Caco-2 (cell line): ENCODE measurements around the gene FRMD3. TPM values are rescaled to one million over a fixed set of nuclear protein-coding genes. Genes with fewer than 3 reads are reported as not detected.

Experiments
- BruUV-seq: library from RNA; stranded (reverse); fragments of 400-500 nt; replicated peaks from 2 replicates; lab custom pipeline; 2021; lab: Mats Ljungman, UMichigan
- CTCF ChIA-PET: fragments of 300-600 bp; sonication (Branson Sonifier 250); formaldehyde crosslinking; loops from one replicate; lab custom pipeline; 2022; ENCODE audit warnings: antibody characterized with exemption; lab: Charles Lee
- POLR2A ChIA-PET: fragments of 300-600 bp; sonication (Branson Sonifier 250); formaldehyde crosslinking; loops from one replicate; lab custom pipeline; 2022; ENCODE audit warnings: antibody characterized with exemption; lab: Charles Lee
- DNase-seq, 2 experiments: peaks; one replicate each; pipeline versions ENCODE4 v3.0.0 to v3.0.0-alpha.2; 2020 to 2022
- H3K27me3 ChIP-seq: replicated peaks from 2 replicates; pipeline ENCODE4 v1.6.0; 2011; ENCODE audit warnings: low read length; ENCODE audit not compliant: control insufficient read depth, insufficient read depth
- H3K36me3 ChIP-seq: 2 replicates; pipeline ENCODE4 v1.5.1; 2011; ENCODE audit warnings: low read length; ENCODE audit not compliant: control insufficient read depth, insufficient read depth
- H3K4me1 ChIP-seq: fragments of 250-450 bp; sonication (Bioruptor Pico); 2 replicates; pipeline ENCODE4 v1.5.1; 2020; ENCODE audit warnings: mild to moderate bottlenecking
- H3K4me3 ChIP-seq: 2 replicates; pipeline ENCODE4 v1.5.1; 2011; ENCODE audit warnings: low read depth, mild to moderate bottlenecking, control low read depth, low read length
- H3K9me3 ChIP-seq: fragments of 250-450 bp; sonication (Bioruptor Pico); 2 replicates; pipeline ENCODE4 v1.5.1; 2020; ENCODE audit warnings: mild to moderate bottlenecking, moderate library complexity
- H3K27ac Mint-ChIP-seq: one replicate; pipeline ENCODE4 v1.8.0; 2022; ENCODE audit warnings: mixed read lengths; ENCODE audit not compliant: unreplicated experiment
- H3K27me3 Mint-ChIP-seq: one replicate; pipeline ENCODE4 v1.8.0; 2022; ENCODE audit warnings: mixed read lengths; ENCODE audit not compliant: insufficient read depth, unreplicated experiment
- H3K36me3 Mint-ChIP-seq: one replicate; pipeline ENCODE4 v1.8.0; 2022; ENCODE audit warnings: mild to moderate bottlenecking, mixed read lengths; ENCODE audit not compliant: insufficient read depth, unreplicated experiment
- H3K4me1 Mint-ChIP-seq: one replicate; pipeline ENCODE4 v1.8.0; 2022; ENCODE audit warnings: low read depth, mixed read lengths; ENCODE audit not compliant: unreplicated experiment
- H3K4me3 Mint-ChIP-seq: one replicate; pipeline ENCODE4 v1.8.0; 2022; ENCODE audit warnings: mild to moderate bottlenecking, moderate library complexity, mixed read lengths; ENCODE audit not compliant: unreplicated experiment
- H3K9me3 Mint-ChIP-seq: one replicate; pipeline ENCODE4 v1.8.0; 2022; ENCODE audit warnings: mixed read lengths; ENCODE audit not compliant: unreplicated experiment
- CTCF ChIP-seq, 2 experiments: fragments of 200-600 bp in 1 of 2; IDR thresholded peaks; 1 replicate in 1 of 2; 2 replicates in 1 of 2; pipeline versions ENCODE4 v1.5.1 to v1.8.0; 2011 to 2022; ENCODE audit warnings: antibody characterized with exemption in 1 of 2, control low read depth in 1 of 2, inconsistent platforms in 1 of 2, low read depth in 1 of 2, low read length in 1 of 2, mild to moderate bottlenecking in 1 of 2, moderate library complexity in 1 of 2; ENCODE audit not compliant: insufficient read depth in 1 of 2, severe bottlenecking in 1 of 2, unreplicated experiment in 1 of 2
- intact Hi-C: fragments of 100-400 bp; cut with micrococcal nuclease; formaldehyde crosslinking; loops from one replicate; pipeline ENCODE4 v1.10.0; 2022; ENCODE audit not compliant: unreplicated experiment
- total RNA-seq: library from RNA; stranded (reverse); gene quantifications from 2 replicates; pipeline ENCODE4 v1.2.3, GENCODE V29; 2022

Gene FRMD3
- total RNA-seq, 1 experiment from 2014 or later: not detected

GRCh38 chr9:83284746-83285145 is 253.5 kb downstream of the FRMD3 start:
- ChIA-PET POLR2A (no interaction called here), CTCF (no interaction called here)
- Mint-ChIP-seq H3K9me3 (no peaks in the 10 kb centered on the region), H3K27me3 (peaks cover 5% of the 10 kb centered on the region), H3K27ac (no peak overlapping the region), H3K36me3 (no peaks in the 10 kb centered on the region), H3K4me1 (no peaks in the 10 kb centered on the region), H3K4me3 (no peak overlapping the region)
- no peaks in the 10 kb centered on the region for H3K4me1 ChIP-seq
- no peaks in the 10 kb centered on the region for H3K9me3 ChIP-seq
- DNase-seq: no peak
- no TSS peak for BruUV-seq
- TF ChIP-seq CTCF (IDR thresholded peaks at IDR 0.05; ENCODE audit: insufficient read depth in 1 of 2, low read depth in 1 of 2, low read length in 1 of 2, severe bottlenecking in 1 of 2, unreplicated experiment in 1 of 2): no peak
- no peaks in the 10 kb centered on the region for H3K27me3 ChIP-seq
- H3K4me3 ChIP-seq: no peak overlapping the region
- intact Hi-C loops: no loop called here
- no peaks in the 10 kb centered on the region for H3K36me3 ChIP-seq

- Histone ChIP-seq H3K4me3 (no peak overlapping the region), H3K36me3 (no peaks in the 10 kb centered on the region), H3K4me1 (no peaks in the 10 kb centered on the region), H3K9me3 (no peaks in the 10 kb centered on the region), H3K27me3 (no peaks in the 10 kb centered on the region)
- Mint-ChIP-seq H3K27ac (no peak overlapping the region), H3K27me3 (peaks cover 5% of the 10 kb centered on the region), H3K4me3 (no peak overlapping the region), H3K9me3 (no peaks in the 10 kb centered on the region), H3K36me3 (no peaks in the 10 kb centered on the region), H3K4me1 (no peaks in the 10 kb centered on the region)
- no peak for DNase-seq
- POLR2A ChIA-PET: no interaction called here
- TF ChIP-seq CTCF (IDR thresholded peaks at IDR 0.05; ENCODE audit: insufficient read depth in 1 of 2, low read depth in 1 of 2, low read length in 1 of 2, severe bottlenecking in 1 of 2, unreplicated experiment in 1 of 2): no peak
- no TSS peak for BruUV-seq
- intact Hi-C loops: no loop called here
- CTCF ChIA-PET: no interaction called here
These were observed 254.7 kb downstream of the FRMD3 start for GRCh38 chr9:83283528-83283927.

GRCh38 chr9:83281306-83282255 is 256.6 kb downstream of the FRMD3 start:
- ChIA-PET POLR2A (no interaction called here), CTCF (no interaction called here)
- intact Hi-C loops: no loop called here
- no peaks in the 10 kb centered on the region for H3K27me3 Mint-ChIP-seq
- Histone ChIP-seq H3K36me3 (no peaks in the 10 kb centered on the region), H3K4me1 (no peaks in the 10 kb centered on the region), H3K4me3 (no peak overlapping the region), H3K9me3 (no peaks in the 10 kb centered on the region), H3K27me3 (no peaks in the 10 kb centered on the region)
- H3K9me3 Mint-ChIP-seq: no peaks in the 10 kb centered on the region
- no peak for DNase-seq
- no peaks in the 10 kb centered on the region for H3K4me1 Mint-ChIP-seq
- no peaks in the 10 kb centered on the region for H3K36me3 Mint-ChIP-seq
- TF ChIP-seq CTCF (IDR thresholded peaks at IDR 0.05; ENCODE audit: insufficient read depth in 1 of 2, low read depth in 1 of 2, low read length in 1 of 2, severe bottlenecking in 1 of 2, unreplicated experiment in 1 of 2): no peak
- no TSS peak for BruUV-seq
- no peak overlapping the region for H3K27ac Mint-ChIP-seq
- H3K4me3 Mint-ChIP-seq: no peak overlapping the region
